GM18873 (cell line): ENCODE results near the gene AFAP1L2.

Source experiments
- ATAC-seq: cut with Tn5 transposase; IDR thresholded peaks from one replicate; pipeline ENCODE4 v1.9.1; 2021; ENCODE audit warnings: mild to moderate bottlenecking, moderate library complexity, moderate number of reproducible peaks; ENCODE audit not compliant: unreplicated experiment, low FRiP score

The AFAP1L2 gene

DNA sequence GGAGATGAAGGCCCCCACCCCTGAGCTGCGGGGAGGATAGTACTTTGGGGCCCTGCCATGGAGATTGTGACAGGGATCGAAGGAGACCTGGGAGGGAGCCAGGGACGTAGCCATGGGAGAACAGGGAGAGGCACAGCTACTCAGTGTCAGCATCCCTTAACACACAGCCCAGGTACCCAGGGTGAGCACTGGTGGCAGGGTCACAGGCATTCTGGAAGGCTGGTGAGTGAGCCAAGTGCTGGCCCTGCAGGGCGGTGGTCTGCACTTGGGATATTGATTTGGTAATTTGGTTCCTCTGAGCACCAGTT lies 125.5 kb downstream of the AFAP1L2 start:
- no peak for ATAC-seq

DNA sequence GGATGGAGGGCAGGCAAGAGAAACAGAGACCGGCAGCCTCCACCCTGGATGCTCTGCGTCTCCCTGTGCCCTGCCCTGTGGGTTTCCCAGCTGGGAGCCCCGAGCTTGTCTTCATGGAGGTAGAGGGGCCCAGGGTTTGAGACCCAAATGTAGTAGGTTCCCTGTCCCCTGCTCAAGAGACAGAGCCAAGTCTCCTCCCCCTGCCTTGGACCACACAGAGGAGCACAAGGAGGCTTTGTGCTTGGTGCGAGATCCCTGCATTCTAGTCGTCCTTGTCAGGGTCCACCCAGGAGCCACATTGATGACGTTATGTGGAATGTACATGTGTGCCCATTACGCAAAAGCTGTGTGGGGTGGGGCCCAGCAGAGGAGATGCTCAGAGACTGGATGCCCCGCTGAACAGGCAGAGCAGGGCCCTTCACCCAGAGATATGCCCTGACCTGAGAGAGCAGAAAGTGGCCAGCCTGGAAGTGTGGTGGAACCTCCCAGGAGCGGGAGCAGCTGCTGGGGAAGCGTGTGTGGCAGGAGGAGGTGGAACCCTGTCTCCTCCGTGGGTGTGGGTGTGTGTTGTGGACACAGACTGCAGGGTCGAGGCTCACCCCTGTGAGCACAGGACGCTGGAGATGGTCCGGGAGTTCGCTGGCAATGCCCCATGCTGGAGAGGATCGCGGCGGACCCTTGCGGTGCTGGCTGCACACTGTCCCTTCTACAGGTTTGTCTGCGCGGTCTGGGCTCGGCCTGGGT lies 126.0 kb downstream of the AFAP1L2 start:
- no peak for ATAC-seq

DNA sequence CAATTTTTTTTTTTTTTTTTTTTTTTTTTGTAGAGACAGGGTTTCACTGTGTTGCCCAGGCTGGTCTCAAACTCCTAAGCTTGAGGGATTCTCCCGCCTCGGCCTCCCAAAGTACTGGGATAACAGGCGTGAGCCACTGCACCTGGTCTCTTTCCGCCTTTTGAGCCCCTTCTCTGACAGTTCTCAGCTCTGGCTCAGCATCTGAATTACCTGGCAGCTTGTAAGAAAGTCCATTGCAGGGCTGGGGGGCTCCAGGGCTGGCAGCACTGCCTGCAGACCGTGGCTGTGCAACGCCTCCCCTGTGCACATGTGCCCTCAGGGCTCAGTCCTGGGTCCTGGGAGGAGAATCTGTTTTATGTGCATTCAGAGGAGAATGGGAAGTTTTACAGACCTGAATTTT lies 127.6 kb downstream of the AFAP1L2 start:
- no peak for ATAC-seq

DNA sequence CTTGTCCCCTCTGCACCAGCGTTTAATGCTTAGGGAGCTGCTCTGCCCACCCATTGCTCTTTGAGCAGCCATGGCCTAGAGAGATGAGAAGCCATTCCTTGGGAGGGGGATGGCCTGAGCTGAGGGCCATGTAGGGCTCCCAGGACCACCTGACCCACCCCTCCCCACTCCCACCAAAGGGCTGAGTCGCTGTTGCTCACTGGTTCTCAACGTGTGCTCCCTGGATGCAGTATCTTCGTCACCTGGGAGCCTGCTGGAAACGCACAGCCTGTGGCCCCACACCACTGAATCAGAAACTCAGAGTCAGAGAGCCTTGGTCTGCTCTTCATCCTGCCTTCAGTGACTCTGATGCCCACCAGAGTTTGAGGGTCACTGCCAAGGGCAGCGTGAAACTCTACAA lies 128.2 kb downstream of the AFAP1L2 start:
- no peak for ATAC-seq

GRCh38 chr10:114274616-114275453 lies 129.5 kb downstream of the AFAP1L2 start:
- no peak for ATAC-seq

- no peak for ATAC-seq
Observed at GRCh38 chr10:114273910-114274309, 130.4 kb downstream of the AFAP1L2 start.

- ATAC-seq, result no peak
Observed at GRCh38 chr10:114272696-114273095, 131.6 kb downstream of the AFAP1L2 start.

GRCh38 chr10:114271779-114272167 lies 132.5 kb downstream of the AFAP1L2 start:
- ATAC-seq, result no peak

DNA sequence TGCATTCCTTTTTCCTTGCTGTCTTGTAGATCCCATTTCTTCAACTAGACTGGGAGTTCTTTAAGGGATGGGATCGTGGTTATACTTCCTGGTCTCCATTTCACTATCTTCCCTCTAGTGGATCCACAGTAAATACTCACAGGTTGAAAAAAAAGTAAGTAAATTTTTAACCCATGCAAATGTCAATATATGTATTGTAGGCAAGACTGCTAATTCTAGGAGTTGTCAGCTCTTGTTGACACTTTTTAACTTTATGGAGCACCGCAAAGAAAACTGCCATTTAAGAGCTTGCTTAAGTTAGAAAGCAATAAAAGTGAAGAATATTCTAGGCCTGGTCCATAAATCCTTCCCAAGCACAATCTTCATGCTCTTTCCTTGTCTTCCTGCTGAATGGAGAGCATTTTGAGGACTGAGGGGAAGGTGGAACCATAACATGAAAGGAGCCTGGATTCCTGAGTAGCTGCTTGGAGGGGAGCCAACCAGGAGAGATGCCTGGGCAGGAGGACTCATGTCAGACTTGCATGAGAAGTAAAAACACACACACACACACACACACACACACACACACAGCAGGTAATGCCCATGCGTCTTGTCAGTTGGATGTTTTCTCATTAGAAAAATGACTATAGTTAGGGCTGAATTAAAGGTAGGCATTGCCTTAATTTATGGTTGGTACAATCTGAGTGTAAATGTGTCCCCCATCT lies 133.1 kb downstream of the AFAP1L2 start:
- ATAC-seq, result no peak

DNA sequence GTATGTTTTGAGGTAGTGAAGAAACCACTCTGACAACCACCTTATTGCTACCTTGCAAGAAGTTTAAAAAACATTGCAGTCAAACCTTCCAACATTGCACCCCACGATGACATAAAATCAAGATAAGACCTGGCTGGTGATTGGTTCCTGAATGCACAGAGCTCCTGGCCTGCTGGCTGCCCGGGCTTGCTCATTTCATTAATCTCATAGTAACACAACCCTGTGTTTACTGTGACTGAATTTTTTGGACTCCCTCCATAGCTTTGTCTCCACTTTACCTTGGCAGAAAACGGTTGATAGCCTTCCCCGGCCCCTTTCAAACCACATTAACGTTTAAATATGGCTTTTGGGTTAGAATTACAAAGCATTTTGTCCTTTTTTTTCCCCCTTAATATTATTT lies 137.8 kb downstream of the AFAP1L2 start:
- ATAC-seq, result no peak

- ATAC-seq, result no peak
Observed at GRCh38 chr10:114265392-114266053, 138.8 kb downstream of the AFAP1L2 start.

DNA sequence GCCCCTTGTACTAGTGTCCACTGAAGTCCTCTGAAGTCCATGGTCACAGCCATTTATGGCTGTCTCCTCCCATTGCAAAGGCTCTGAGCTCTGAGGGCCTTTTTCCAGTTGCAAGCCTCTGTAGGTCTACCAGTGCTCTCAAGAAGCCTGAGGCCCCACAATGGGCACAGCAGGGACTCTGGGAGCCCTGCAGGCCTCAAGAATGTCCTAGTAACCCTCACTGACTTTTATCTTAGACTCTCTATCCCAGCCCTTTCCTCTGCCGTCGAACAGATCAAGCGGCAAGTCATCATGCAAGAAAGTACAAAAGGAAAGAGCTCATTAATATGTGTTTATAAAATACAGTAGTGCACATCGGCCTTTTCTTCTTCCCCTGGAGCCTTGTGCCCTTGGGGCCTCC lies 141.8 kb downstream of the AFAP1L2 start:
- ATAC-seq, result no peak

DNA sequence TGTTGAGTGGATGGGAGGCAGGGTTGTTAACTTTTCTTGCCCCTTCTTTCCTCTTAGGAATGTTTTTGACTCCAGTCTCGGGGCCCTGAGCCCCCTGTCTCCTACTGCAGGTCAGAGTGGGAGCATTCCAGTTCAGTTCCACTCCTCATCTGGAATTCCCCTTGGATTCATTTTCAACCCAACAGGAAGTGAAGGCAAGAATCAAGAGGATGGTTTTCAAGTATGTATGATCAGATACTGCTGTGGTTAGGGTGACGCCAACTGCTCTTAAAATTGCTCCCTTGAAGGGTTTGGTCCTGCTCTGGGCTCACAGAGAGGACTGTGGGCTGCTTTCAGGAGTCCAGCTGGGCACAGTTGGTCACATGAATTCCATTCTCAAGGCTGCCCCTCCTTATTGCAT lies 143.2 kb downstream of the AFAP1L2 start:
- ATAC-seq, result no peak

DNA sequence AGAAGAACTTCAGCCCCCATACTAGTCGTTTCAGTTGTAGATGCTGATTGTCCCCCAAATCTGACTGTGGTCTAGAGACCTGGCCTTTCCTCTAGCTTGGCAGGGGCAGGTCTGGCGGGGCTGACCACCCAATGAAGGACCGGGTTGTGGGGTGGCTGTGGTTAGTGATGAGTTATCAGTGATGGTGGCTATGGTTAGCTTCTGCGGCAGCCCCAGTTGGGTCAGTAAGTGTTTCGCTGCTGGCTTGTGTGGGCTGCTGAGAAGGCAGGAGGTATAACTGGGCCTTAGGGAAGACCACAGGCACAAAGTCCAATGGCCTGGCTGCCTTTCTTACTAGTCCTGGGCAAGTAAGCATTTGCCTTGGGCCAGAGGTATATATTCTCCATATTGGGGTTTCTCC lies 143.9 kb downstream of the AFAP1L2 start:
- ATAC-seq, result no peak

- no peak for ATAC-seq
Observed at GRCh38 chr10:114259824-114260223, 144.5 kb downstream of the AFAP1L2 start.

GRCh38 chr10:114258274-114258840 lies 145.9 kb downstream of the AFAP1L2 start:
- ATAC-seq, result no peak

DNA sequence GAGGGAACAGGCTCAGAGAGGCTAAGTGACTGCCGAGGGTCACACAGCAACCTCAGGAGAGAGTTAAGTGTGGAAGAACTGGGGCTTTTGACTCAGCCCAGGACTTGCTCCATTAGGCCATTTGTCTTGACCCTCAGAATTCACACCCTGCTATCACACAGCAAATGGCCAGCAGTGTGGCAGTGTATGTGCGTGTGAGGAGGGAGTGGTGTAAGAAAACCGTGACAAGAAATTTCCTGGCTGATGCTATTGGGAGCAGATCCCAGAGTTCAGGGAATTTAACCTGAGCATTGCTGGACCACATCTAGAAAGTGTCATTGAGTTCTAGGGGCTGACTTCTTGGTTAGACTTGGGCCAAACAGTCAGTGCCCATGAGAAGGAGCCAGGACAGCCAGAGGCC lies 146.8 kb downstream of the AFAP1L2 start:
- no peak for ATAC-seq

GRCh38 chr10:114256822-114257221 lies 147.5 kb downstream of the AFAP1L2 start:
- no peak for ATAC-seq

GRCh38 chr10:114256008-114256765 lies 148.1 kb downstream of the AFAP1L2 start:
- ATAC-seq, result no peak

- ATAC-seq, result no peak
Observed at GRCh38 chr10:114255227-114255626, 149.1 kb downstream of the AFAP1L2 start.
